GM19043 (cell line): ENCODE results near the gene HOXD3.
A peak's percentile ranks its signal among the peaks of the same experiment; 100 is the strongest.

Experiments used
- ATAC-seq: cut with Tn5 transposase; IDR thresholded peaks from one replicate; pipeline ENCODE4 v1.9.1; 2021; ENCODE audit warnings: low read depth; ENCODE audit not compliant: unreplicated experiment

HOXD3 gene

GRCh38 chr2:176132205-176133171, 24.6 kb upstream of the HOXD3 start:
- no peak for ATAC-seq

GRCh38 chr2:176133389-176133788, 23.7 kb upstream of the HOXD3 start:
- no peak for ATAC-seq

- ATAC-seq: no peak
Observed at GRCh38 chr2:176134035-176134434, 23.1 kb upstream of the HOXD3 start.

- ATAC-seq: no peak
Observed at GRCh38 chr2:176135035-176135440, 22.1 kb upstream of the HOXD3 start.

GRCh38 chr2:176136374-176137251, 20.5 kb upstream of the HOXD3 start:
- no peak for ATAC-seq

- ATAC-seq: no peak
Observed at GRCh38 chr2:176137252-176137580, 19.9 kb upstream of the HOXD3 start.

- ATAC-seq: no peak
Observed at GRCh38 chr2:176137906-176138305, 19.2 kb upstream of the HOXD3 start.

GRCh38 chr2:176138526-176138922, 18.6 kb upstream of the HOXD3 start:
- ATAC-seq: no peak

- no peak for ATAC-seq
Observed at GRCh38 chr2:176138923-176139660, 18.0 kb upstream of the HOXD3 start.

- no peak for ATAC-seq
Observed at GRCh38 chr2:176139661-176140512, 17.2 kb upstream of the HOXD3 start.

GRCh38 chr2:176140513-176141317, 16.4 kb upstream of the HOXD3 start:
- ATAC-seq: peak; percentile 81

GRCh38 chr2:176142281-176142680, 14.8 kb upstream of the HOXD3 start:
- ATAC-seq: no peak

- ATAC-seq: no peak
Observed at GRCh38 chr2:176145085-176145969, 11.8 kb upstream of the HOXD3 start.

- ATAC-seq: no peak
Observed at GRCh38 chr2:176146101-176146500, 11.0 kb upstream of the HOXD3 start.

GRCh38 chr2:176146645-176147044, 10.5 kb upstream of the HOXD3 start:
- no peak for ATAC-seq

- no peak for ATAC-seq
Observed at GRCh38 chr2:176147210-176147799, 9.8 kb upstream of the HOXD3 start.

- no peak for ATAC-seq
Observed at GRCh38 chr2:176147800-176148496, 9.2 kb upstream of the HOXD3 start.
